Measurements from ENCODE around the gene ANGPTL8. TPM values are rescaled to one million over a fixed set of nuclear protein-coding genes. Genes with fewer than 3 reads are reported as not detected.

ANGPTL8 gene
- polyA plus RNA-seq, 2 of the 4 experiments (the other 2 are of a cell fraction), result 0.12 TPM; not detected in 1

- FAIRE-seq (no peak), ATAC-seq (peak; percentile 89 to 94), DNase-seq (ENCODE audit: low read depth in 1 of 2, low spot score in 1 of 2) (peak; percentile 80 to 87)
- no peak for TF ChIP-seq PBX3 (IDR thresholded peaks at IDR 0.05)
- peak; percentile 15 to 51; a peak in 3 of 5 replicates for TF ChIP-seq RAD21 (conservative IDR thresholded peaks at IDR 0.05 in 1 of 2, IDR thresholded peaks at IDR 0.05 in 1 of 2)
- peak; percentile 69 for TF ChIP-seq SMC3 (IDR thresholded peaks at IDR 0.05)
- TF ChIP-seq FOSB (CRISPR knock-in tag; IDR thresholded peaks at IDR 0.05), result no peak
- TF ChIP-seq MAFK (IDR thresholded peaks at IDR 0.05; ENCODE audit: partially characterized antibody), result peak; percentile 84
- TF ChIP-seq CTCF (IDR thresholded peaks at IDR 0.05), result peak; percentile 62
- no peak for TF ChIP-seq ELK1 (IDR thresholded peaks at IDR 0.05; ENCODE audit: low read depth, low read length)
- 24% methylated on average over 10 of the region's 48 CpGs for WGBS (ENCODE audit: missing lambda C conversion rate)
- H3K9me3 ChIP-seq, result no peaks in the 10 kb centered on the region
- H3K4me1 ChIP-seq, result 0 out of 3 replicates have a peak, but pooled peaks cover 4% of the 10 kb centered on the region
- ChIA-PET CTCF (interaction anchor here (0.6 to 2.2 kb wide), 20 partner anchors 8 to 239 kb away, joined by 3 to 12 read pairs (median 4); no protein-coding TSS in a partner anchor), POLR2A (interaction anchor here (0.6 kb wide), 1 partner anchor 209 kb away, joined by 8 read pairs; no protein-coding TSS in a partner anchor)
- H3K4me2 ChIP-seq, result peak overlapping the region; percentile 73
- no peak overlapping the region for H3K4me3 ChIP-seq
- peak overlapping the region in 1 of 2 experiments; percentile 60; a peak in 2 of 6 replicates for H3K27ac ChIP-seq
These were observed 3.7 kb downstream of the ANGPTL8 start for GRCh38 chr19:11242864-11243797.

- no peak for TF ChIP-seq RARB (CRISPR knock-in tag; IDR thresholded peaks at IDR 0.05)
- no peak for TF ChIP-seq HOXB13 (CRISPR knock-in tag; IDR thresholded peaks at IDR 0.05; ENCODE audit: low read depth)
- TF ChIP-seq RFX5 (IDR thresholded peaks at IDR 0.05), result no peak
- 0 out of 3 replicates have a peak, but pooled peaks cover 4% of the 10 kb centered on the region for H3K4me1 ChIP-seq
- FAIRE-seq, result no peak
- ATAC-seq, result no peak; a peak in 1 of 6 replicates
- peak overlapping the region; percentile 73 for H3K4me2 ChIP-seq
- 97% methylated on average over 7 of the region's 7 CpGs for WGBS (ENCODE audit: missing lambda C conversion rate)
- no peaks in the 10 kb centered on the region for H3K9me3 ChIP-seq
- DNase-seq (ENCODE audit: low read depth in 1 of 2, low spot score in 1 of 2), result no peak
- CTCF ChIA-PET, result interaction anchor here (0.6 to 2.2 kb wide), 16 partner anchors 8 to 238 kb away, joined by 3 to 12 read pairs (median 4); no protein-coding TSS in a partner anchor
- POLR2A ChIA-PET, result no interaction called here
- peak overlapping the region in 1 of 2 experiments; percentile 58; a peak in 2 of 6 replicates for H3K27ac ChIP-seq
- H3K4me3 ChIP-seq, result no peak overlapping the region
These were observed 4.4 kb downstream of the ANGPTL8 start for GRCh38 chr19:11243798-11244169.

GRCh38 chr19:11244846-11245589 is 5.6 kb downstream of the ANGPTL8 start:
- ChIA-PET POLR2A (no interaction called here), CTCF (interaction anchor here (0.9 kb wide), 1 partner anchor 24 kb away, joined by 5 read pairs; no protein-coding TSS in a partner anchor)
- ATAC-seq (no peak), FAIRE-seq (no peak), DNase-seq (ENCODE audit: low read depth in 1 of 2, low spot score in 1 of 2) (no peak)
- TF ChIP-seq SMC3 (IDR thresholded peaks at IDR 0.05) (no peak), ZFP36 (IDR thresholded peaks at IDR 0.05; ENCODE audit: borderline replicate concordance, partially characterized antibody) (peak; percentile 84)
- H3K9me3 ChIP-seq, result no peaks in the 10 kb centered on the region
- no peak overlapping the region for H3K27ac ChIP-seq
- WGBS (ENCODE audit: missing lambda C conversion rate), result 91% methylated on average over 5 of the region's 5 CpGs
- no peak overlapping the region for H3K4me3 ChIP-seq
- H3K4me2 ChIP-seq, result no peak overlapping the region
- H3K4me1 ChIP-seq, result 0 out of 3 replicates have a peak, but pooled peaks cover 4% of the 10 kb centered on the region

All from A549 (cell line).